Sigmoid colon (tissue), 7 donors: ENCODE measurements around the gene PNPLA2. TPM values are rescaled to one million over a fixed set of nuclear protein-coding genes. Genes with fewer than 3 reads are reported as not detected.

Source experiments
- DNase-seq: peaks from one replicate; pipeline ENCODE4 v3.0.0-alpha.2; 2019
- H3K27ac ChIP-seq, 4 donors: fragments of 200-600 bp; sonication (generic); one replicate each; pipeline ENCODE4 v1.5.1; 2016 to 2019; ENCODE audit warnings: mild to moderate bottlenecking in 1 of 4
- H3K27me3 ChIP-seq, 3 donors: fragments of 200-600 bp; sonication (generic); one replicate each; pipeline ENCODE4 v1.5.1; 2019; ENCODE audit warnings: mild to moderate bottlenecking in 1 of 3
- H3K36me3 ChIP-seq, 4 donors: fragments of 200-600 bp; sonication (generic); one replicate each; pipeline ENCODE4 v1.5.1; 2016 to 2019
- H3K4me1 ChIP-seq, 4 donors: fragments of 200-600 bp; sonication (generic); one replicate each; pipeline ENCODE4 v1.5.1; 2017 to 2019
- H3K4me3 ChIP-seq, 4 donors: fragments of 200-600 bp; sonication (generic); one replicate each; pipeline ENCODE4 v1.5.1; 2017 to 2019; ENCODE audit warnings: mild to moderate bottlenecking in 2 of 4, moderate library complexity in 1 of 4
- H3K9me3 ChIP-seq, 4 donors: fragments of 200-600 bp in 3 of 4; sonication (generic) in 3 of 4; one replicate each; pipeline versions ENCODE4 v1.5.1 to v1.6.1; 2013 to 2019
- EP300 ChIP-seq, 4 donors: sonication (generic); formaldehyde crosslinking; IDR thresholded peaks; one replicate each; pipeline ENCODE4 v1.6.1; 2017; ENCODE audit warnings: antibody characterized with exemption in 4 of 4
- POLR2A ChIP-seq, 2 donors: fragments of 450-650 bp; IDR thresholded peaks; one replicate each; pipeline ENCODE4 v1.6.1; 2016; ENCODE audit warnings: antibody characterized with exemption in 2 of 2, mild to moderate bottlenecking in 2 of 2, moderate library complexity in 2 of 2
- POLR2AphosphoS5 ChIP-seq, 4 donors: sonication (generic); formaldehyde crosslinking; IDR thresholded peaks; one replicate each; pipeline ENCODE4 v1.6.1; 2017; ENCODE audit warnings: antibody characterized with exemption in 4 of 4
- WGBS, 2 donors: extraction: QIAGEN DNeasy Blood & Tissue Kit; methylation state at CpG; one replicate each; pipeline ENCODE4 v1.1.7; 2013; 5-methylcytosine and 5-hydroxymethylcytosine counted together
- intact Hi-C: fragments of 100-400 bp; cut with DNase I; formaldehyde crosslinking; loops from one replicate; pipeline ENCODE4 v1.15.1; 2023
- polyA plus RNA-seq, 3 donors: library from polyadenylated mRNA; stranded (reverse); fragments of 200-250 nt; gene quantifications; one replicate each; pipeline ENCODE4 v1.2.3, GENCODE V29; 2013
- total RNA-seq, 4 donors: library from RNA; depleted of rRNA; stranded (reverse); fragments of >200 nt; gene quantifications; one replicate each; pipeline ENCODE4 v1.1.0, GENCODE V29; 2016
- TF ChIP-seq, protein P1 (sequence below), 4 experiments: fragments of 450-650 bp in 3 of 4; fragments of 200-600 bp in 1 of 4; IDR thresholded peaks; one replicate each; pipeline ENCODE4 v1.5.1; 2016 to 2019; ENCODE audit warnings: antibody characterized with exemption in 4 of 4, mild to moderate bottlenecking in 3 of 4, moderate library complexity in 2 of 4
- donor health status: healthy with polysubstance abuse.
- donor health status: Bipolar disorder and iron deficiency.
- donor health status: healthy.

Gene PNPLA2
- total and polyA plus RNA-seq, 7 donors = 26.3 to 137 (median 35.4) TPM

GRCh38 chr11:772429-773390 lies 46.0 kb upstream of the PNPLA2 start:
- H3K27me3 ChIP-seq = no peaks in the 10 kb centered on the region
- H3K9me3 ChIP-seq = no peaks in the 10 kb centered on the region
- WGBS, 2 donors = 88 to 89% methylated on average over 34 of the region's 34 CpGs
- H3K27ac ChIP-seq = peak overlapping the region in 1 of 4 donors; percentile 28
- peaks cover 0 to 46% (median 16%) of the 10 kb centered on the region in 4 donors for H3K36me3 ChIP-seq
- peaks cover 0 to 33% (median 26%) of the 10 kb centered on the region in 4 donors for H3K4me1 ChIP-seq
- DNase-seq = peak; percentile 72
- intact Hi-C loops = no loop called here
- H3K4me3 ChIP-seq = no peak overlapping the region
- TF ChIP-seq EP300 (IDR thresholded peaks at IDR 0.05) (no peak), POLR2AphosphoS5 (IDR thresholded peaks at IDR 0.05) (no peak), POLR2A (IDR thresholded peaks at IDR 0.05) (no peak)
- TF ChIP-seq, protein P1, sequence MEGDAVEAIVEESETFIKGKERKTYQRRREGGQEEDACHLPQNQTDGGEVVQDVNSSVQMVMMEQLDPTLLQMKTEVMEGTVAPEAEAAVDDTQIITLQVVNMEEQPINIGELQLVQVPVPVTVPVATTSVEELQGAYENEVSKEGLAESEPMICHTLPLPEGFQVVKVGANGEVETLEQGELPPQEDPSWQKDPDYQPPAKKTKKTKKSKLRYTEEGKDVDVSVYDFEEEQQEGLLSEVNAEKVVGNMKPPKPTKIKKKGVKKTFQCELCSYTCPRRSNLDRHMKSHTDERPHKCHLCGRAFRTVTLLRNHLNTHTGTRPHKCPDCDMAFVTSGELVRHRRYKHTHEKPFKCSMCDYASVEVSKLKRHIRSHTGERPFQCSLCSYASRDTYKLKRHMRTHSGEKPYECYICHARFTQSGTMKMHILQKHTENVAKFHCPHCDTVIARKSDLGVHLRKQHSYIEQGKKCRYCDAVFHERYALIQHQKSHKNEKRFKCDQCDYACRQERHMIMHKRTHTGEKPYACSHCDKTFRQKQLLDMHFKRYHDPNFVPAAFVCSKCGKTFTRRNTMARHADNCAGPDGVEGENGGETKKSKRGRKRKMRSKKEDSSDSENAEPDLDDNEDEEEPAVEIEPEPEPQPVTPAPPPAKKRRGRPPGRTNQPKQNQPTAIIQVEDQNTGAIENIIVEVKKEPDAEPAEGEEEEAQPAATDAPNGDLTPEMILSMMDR (IDR thresholded peaks at IDR 0.05) = no peak

DNA sequence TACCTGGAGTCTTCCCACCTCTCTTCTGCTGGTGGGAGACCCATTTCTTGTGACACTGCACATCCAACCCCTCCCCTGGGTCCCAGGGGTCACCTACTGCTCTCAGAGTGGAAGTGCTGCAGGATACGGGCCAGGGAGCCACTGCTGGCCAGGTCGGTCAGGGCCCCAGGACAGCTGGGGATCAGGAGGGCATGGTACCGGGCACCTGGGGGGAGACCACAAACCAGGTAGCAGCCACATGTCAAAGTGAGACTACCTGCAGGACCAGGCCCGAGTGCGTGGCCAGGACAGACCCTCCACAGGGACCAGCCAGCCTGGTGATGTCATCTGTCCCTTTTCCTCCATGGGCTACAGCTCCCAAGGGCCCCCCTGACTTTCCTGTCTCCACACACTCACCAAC lies 45.3 kb upstream of the PNPLA2 start:
- H3K4me1 ChIP-seq = peaks cover 0 to 39% (median 33%) of the 10 kb centered on the region in 4 donors
- DNase-seq = no peak
- TF ChIP-seq, protein P1 (IDR thresholded peaks at IDR 0.05) = no peak
- H3K4me3 ChIP-seq = no peak overlapping the region
- H3K27ac ChIP-seq = no peak overlapping the region
- peaks cover 0 to 46% (median 16%) of the 10 kb centered on the region in 4 donors for H3K36me3 ChIP-seq
- 93 to 95% methylated on average over 5 of the region's 5 CpGs for WGBS, 2 donors
- no peaks in the 10 kb centered on the region for H3K27me3 ChIP-seq
- H3K9me3 ChIP-seq = no peaks in the 10 kb centered on the region
- intact Hi-C loops = no loop called here

DNA sequence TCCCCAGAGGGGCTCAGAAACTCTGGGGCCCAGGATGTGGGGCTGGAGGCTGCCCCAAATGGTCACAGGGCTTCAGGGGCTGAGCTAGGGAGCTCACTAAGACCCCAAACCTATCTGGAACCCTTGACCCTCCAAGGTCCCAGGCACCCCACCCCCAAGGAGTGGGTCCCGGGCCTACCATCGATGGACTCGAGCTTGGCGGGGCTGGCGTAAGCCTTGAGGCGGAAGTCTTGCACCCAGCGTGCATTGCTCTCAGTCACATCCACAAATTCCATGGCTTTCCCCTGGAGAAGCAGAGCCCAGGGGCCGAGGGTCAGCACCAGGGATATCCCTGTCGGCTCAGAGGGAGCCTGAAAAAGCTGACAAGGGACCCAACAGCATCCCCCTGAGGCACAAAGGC lies 44.9 kb upstream of the PNPLA2 start:
- no peaks in the 10 kb centered on the region for H3K9me3 ChIP-seq
- intact Hi-C loops = no loop called here
- H3K36me3 ChIP-seq = peaks cover 0 to 46% (median 16%) of the 10 kb centered on the region in 4 donors
- H3K4me3 ChIP-seq = no peak overlapping the region
- WGBS, 2 donors = 93 to 95% methylated on average over 9 of the region's 9 CpGs
- H3K4me1 ChIP-seq = peaks cover 0 to 43% (median 35%) of the 10 kb centered on the region in 4 donors
- DNase-seq = no peak
- no peak overlapping the region for H3K27ac ChIP-seq
- TF ChIP-seq EP300 (IDR thresholded peaks at IDR 0.05) (no peak), POLR2A (IDR thresholded peaks at IDR 0.05) (no peak), POLR2AphosphoS5 (IDR thresholded peaks at IDR 0.05) (no peak)
- TF ChIP-seq, protein P1 (IDR thresholded peaks at IDR 0.05) = no peak
- H3K27me3 ChIP-seq = no peaks in the 10 kb centered on the region

DNA sequence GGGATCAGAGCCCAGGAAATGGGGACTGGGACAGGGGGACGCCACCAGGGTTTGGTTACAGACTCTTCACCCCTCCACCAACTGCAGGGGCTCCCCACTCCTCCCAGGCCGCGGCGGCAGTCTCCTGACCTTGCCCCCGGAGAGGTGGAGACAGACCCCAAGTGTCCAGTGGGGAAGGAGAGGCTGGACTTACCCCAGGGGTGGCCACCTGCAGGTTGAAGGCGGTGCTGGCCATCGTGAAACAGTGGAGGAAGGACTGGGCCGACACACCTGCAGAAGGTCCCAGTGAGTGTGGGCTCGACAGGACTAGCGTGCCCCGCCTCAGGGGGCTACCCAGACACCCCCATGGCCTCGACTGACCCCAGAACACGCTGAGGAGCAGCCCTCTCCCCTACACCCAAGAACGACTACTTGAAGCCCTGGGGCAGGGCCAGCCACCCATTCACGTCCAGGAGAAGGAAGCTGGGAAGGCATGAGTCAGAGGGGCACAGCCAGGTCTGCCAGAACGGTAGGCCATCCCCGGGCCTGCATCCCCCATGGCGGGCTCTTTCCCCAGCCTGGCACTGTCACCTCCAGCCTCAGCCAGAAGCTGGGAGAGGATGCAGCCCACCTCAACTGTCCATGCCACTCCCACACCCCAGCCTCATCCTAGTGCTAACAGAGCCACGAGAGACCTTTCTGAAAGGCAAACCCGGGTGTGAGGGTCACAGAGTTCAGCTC lies 43.7 kb upstream of the PNPLA2 start:
- WGBS, 2 donors = 71 to 80% methylated on average over 20 of the region's 20 CpGs
- Histone ChIP-seq H3K9me3 (no peaks in the 10 kb centered on the region), H3K4me3 (no peak overlapping the region), H3K27ac (no peak overlapping the region), H3K27me3 (no peaks in the 10 kb centered on the region), H3K4me1 (peaks cover 0 to 53% (median 39%) of the 10 kb centered on the region in 4 donors), H3K36me3 (peaks cover 0 to 39% (median 16%) of the 10 kb centered on the region in 4 donors)
- no peak for TF ChIP-seq POLR2A (IDR thresholded peaks at IDR 0.05)
- TF ChIP-seq, protein P1 (IDR thresholded peaks at IDR 0.05) = no peak
- no peak for TF ChIP-seq EP300 (IDR thresholded peaks at IDR 0.05)
- TF ChIP-seq POLR2AphosphoS5 (IDR thresholded peaks at IDR 0.05) = no peak
- intact Hi-C loops = no loop called here
- DNase-seq = peak; percentile 64
